Measurements from ENCODE around the gene STAG3.
"Not testable (repeated sequence)": the region's sequence is repeated elsewhere in the genome, so short reads cannot be mapped to it uniquely, and the experiment has no call there.

Gene STAG3

GRCh38 chr7:100176096-100177044, 1.3 kb upstream of the STAG3 start:
- no peak for DNase-seq

- DNase-seq, result not testable (repeated sequence)
Observed at GRCh38 chr7:100180084-100180483, 2.4 kb downstream of the STAG3 start.

DNA sequence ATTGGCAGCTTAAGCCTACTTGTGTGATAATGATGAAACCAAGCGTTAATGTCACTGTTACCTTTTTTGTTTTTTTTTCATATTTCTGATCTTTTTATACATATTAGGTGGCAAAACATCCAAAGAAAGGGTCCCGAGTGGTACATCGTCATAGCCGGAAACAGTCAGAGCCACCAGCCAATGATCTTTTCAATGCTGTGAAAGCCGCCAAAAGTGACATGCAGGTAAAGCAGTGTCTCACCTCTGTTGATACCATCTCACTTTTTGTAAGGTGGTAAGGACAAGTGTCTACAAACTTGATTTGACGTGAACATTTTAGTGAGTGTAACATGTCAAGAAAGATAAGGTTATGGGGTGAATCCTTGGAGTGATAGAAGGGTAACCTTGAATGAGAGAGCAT, 4.9 kb downstream of the STAG3 start:
- DNase-seq, result not testable (repeated sequence)

GRCh38 chr7:100183090-100183489, 5.4 kb downstream of the STAG3 start:
- DNase-seq, result not testable (repeated sequence)

- no peak for DNase-seq
Observed at GRCh38 chr7:100185726-100186125, 8.0 kb downstream of the STAG3 start.

GRCh38 chr7:100189061-100189460, 11.3 kb downstream of the STAG3 start:
- no peak for DNase-seq

DNA sequence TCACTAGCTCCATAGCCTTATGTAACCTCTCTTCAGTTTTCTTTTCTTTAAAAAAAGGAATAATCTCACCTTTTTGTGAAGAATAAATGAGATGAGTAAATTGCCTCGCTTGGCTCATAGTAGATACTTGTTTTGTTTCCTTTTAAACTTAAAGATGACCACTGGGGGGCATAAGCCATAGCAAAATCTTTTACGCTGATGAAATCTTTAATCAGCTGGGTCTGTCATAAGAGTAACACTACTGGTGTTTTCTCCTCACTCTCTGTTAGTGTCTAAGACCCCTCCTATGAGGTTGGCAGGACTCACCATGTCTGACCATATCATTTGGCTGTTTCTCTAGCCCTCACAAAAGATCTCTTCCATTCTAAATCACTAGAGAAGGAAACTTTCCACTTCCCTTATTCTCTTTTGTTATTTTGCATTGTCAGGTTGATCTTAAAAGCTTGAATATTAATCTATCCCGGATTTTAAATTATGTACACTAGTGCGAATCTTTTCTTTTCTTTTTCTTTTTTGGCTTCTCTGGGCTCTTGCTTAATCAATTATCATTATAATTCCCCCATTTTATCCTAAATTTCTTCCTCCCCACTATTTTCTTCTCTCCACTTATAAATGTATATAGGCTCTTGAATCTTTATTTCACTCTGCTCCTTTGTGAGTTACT, 12.5 kb downstream of the STAG3 start:
- peak; percentile 70 for DNase-seq

DNA sequence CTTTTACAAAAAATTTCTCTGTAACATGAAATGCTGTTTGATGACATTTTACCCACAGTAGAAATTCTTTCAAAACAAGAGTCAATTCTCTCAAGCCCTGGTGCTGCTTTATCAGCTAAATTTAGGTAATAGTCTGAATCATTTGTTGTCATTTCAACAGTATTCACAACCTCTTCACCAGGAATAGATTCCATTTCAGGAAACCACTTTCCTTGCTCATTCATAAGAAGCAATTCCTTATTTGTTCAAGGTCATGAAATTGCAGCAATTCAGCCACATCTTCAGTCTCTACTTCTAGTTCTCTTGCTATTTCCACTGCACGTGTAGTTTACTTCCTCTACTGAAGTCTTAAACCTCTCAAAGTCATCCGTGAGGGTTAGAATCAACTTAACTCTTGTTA, 14.1 kb downstream of the STAG3 start:
- peak; percentile 59 for DNase-seq

GRCh38 chr7:100192281-100192862, 14.7 kb downstream of the STAG3 start:
- not testable (repeated sequence) for DNase-seq

- no peak for DNase-seq
Observed at GRCh38 chr7:100192969-100193368, 15.3 kb downstream of the STAG3 start.

- DNase-seq, result no peak
Observed at GRCh38 chr7:100195222-100195621, 17.5 kb downstream of the STAG3 start.

DNA sequence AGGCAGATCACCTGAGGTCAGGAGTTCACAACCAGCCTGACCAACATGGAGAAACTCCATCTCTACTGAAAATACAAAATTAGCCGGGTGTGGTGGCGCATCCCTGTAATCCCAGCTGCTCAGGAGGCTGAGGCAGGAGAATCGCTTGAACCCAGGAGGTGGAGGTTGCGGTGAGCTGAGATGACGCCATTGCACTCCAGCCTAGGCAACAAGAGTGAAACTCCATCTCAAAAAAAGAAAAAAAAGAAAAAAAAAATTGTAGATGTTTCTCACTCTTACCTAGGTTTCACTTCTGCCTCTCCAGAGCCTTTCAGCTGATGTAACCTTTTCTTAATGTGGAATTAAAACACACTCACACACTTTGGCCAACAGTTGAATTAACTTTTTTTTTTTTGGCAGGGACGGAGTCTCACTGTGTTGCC, 18.2 kb downstream of the STAG3 start:
- DNase-seq, result not testable (repeated sequence)

DNA sequence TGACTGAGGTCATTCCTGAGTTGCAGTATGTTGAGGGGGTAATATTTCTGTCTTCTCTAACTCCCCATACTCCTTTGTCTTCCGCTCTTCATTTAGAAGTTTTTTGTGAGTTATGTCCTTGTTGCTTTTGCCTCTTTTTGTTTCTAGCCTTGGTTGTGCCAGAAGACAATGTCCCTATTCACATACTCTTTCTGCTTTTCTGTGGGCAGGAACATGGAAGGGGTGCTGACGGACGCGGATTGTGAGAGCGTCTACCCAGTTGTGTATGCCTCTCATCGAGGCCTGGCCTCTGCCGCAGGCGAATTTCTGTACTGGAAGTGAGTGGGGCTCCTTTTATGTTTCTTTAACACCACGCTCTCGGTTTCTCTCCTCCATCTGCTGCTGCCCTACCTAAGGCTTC, 20.5 kb downstream of the STAG3 start:
- no peak for DNase-seq

GRCh38 chr7:100200693-100201092, 23.0 kb downstream of the STAG3 start:
- no peak for DNase-seq

DNA sequence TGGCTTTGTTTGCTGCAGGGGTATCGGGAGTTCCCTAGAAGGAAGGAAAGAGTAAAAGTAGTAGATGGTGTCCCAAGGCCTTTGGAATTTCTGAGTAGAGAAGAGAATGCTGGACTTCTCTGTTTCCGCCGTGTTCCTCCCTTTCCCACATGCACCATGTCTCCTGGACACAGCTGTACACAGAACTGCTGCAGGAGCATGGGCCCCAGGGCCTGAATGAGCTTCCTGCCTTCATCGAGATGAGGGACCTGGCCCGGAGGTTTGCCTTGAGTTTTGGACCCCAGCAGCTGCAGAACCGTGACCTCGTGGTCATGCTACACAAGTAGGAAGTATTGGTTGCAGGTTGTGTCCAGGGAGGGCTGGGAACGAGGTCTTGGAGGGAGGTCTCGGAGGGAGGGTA, 26.7 kb downstream of the STAG3 start:
- no peak for DNase-seq

GRCh38 chr7:100208911-100209408, 31.2 kb downstream of the STAG3 start:
- DNase-seq, result no peak

DNA sequence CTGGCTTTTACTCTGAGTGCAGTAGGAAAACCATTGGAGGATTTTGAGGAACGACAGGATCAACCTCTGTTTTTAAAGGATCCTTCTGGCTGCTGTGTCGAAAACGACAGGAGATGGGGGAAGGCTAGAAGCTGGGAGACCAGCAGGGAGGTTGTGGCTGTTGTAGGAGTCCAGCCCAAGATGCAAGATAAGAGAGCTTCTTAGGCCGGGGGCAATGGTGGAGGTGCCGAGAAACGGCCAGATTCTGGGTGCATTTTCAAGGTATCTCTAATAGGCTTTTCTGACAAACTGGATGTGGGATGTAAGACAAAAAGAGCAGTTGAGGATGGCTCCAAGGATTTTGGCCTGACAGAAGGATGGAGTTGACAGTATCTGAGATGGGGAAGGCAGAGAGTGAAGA, 31.8 kb downstream of the STAG3 start:
- DNase-seq, result no peak

DNA sequence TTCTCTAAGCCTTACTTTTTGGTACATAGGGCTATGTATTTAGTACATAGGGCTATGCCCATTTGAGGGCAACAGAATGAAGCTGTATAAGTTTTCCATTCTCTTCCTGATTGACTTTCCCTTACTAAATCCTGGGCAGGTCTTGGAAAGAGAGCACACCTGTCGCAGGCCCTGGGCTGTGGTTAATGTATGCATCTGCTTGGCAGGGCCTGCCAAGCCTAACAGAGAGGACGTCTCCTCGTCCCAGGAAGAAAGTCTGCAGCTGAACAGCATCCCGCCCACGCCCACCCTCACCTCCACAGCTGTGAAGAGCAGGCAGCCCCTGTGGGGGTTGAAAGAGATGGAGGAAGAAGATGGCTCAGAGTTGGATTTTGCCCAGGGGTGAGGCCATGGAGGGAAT, 33.1 kb downstream of the STAG3 start:
- no peak for DNase-seq

DNA sequence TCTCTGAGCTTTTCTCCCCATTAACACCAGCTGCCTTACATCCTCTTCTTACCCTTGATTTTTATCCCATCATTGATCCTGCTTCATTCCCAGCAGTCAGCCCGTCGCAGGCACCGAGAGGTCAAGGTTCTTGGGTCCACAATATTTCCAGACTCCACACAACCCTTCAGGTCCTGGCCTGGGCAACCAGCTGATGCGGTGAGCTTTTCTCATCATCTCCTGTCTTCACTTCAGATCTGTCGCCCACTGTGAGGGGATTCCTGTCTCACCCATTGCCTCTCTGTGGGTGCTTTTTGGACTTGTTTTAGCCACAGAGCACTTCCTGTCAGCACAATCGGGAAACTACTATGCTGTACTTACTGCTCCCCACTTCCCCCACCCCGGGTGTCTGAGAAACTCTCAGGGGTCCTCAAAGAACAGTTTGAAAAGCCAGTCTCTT, 33.6 kb downstream of the STAG3 start:
- no peak for DNase-seq

GRCh38 chr7:100212631-100213286, 35.0 kb downstream of the STAG3 start:
- no peak for DNase-seq

DNA sequence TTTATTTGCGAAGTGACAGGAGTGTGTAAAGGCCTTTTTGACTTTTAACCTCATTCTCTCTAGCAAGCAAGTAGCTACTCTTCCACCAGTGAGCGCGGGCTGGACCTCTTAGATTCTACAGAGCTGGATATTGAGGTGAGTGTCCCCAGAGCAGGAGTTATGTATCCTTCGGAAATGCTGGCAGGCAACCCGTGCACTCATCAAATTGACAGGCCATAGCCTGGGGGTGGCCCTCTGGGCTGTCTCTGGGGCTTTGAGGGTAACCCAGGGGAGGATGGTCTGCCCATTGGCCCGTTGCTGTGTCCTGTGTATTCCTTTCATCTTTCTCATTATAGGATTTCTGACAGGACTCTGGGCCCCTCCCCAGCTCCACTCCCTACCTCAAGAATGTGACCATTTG, 36.0 kb downstream of the STAG3 start:
- no peak for DNase-seq

GRCh38 chr7:100214356-100214755, 36.6 kb downstream of the STAG3 start:
- DNase-seq, result not testable (repeated sequence)

DNA sequence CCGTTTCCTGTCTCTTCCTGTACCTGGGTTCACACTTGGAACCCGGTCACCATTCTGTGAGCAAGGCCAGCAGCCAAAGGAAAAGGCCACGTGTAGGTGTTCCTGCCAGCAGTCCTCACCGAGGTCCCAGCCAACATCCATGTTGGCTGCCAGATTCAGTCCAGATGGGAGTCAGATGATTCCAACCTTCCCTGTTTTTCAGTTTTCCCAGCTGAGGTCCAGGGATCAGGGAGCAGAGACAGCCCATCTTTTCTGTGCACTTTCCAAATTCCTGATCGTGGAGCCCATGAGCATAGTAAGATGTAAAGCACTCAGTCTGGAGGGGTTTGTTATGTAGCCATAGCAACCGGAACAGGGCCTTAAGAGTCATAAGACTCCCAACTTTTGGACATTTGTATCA, 38.2 kb downstream of the STAG3 start:
- DNase-seq, result peak; percentile 34
